ENCODE results near the gene DRG2. TPM values are rescaled to one million over a fixed set of nuclear protein-coding genes. Genes with fewer than 3 reads are reported as not detected.

Gene DRG2
- total RNA-seq, 2 donors from 2014 or later: 17.8 to 30.1 TPM

DNA sequence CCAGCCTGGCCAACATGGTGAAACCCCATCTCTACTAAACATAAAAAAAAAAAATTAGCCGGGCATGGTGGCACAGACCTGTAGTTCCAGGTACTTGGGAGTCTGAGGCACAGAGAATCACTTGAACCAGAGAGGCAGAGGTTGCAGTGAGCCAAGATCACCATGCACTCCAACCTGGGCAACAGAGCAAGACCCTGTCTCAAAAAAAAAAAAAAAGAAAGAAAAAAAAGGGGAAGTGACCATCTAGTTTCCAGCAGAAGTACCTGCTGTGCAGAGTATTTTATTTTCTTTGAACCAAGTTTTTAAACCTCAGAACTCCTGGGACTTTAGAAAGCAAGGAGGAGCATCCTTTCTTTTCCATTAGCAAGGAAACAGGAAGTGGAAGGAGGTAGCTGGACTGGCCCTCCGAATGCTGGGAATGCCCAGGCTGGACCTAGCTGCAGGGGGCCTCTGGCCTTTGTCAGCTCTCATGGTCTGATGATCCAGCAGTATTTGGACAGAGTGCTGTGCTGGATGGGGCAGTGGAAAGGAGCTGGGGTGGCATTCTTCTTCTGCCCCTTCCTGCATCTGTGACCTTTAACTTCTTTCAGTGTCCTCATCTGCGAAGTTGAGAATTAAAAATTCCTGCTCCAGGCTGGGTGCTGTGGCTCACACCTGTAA lies 41.9 kb upstream of the DRG2 start:
- H3K9me3 ChIP-seq: no peaks in the 10 kb centered on the region
- no peak for ATAC-seq
- H3K4me1 ChIP-seq: peaks cover 27% of the 10 kb centered on the region
- no peak overlapping the region for H3K27ac ChIP-seq
- no peak for DNase-seq
- no peak for TF ChIP-seq POLR2A (IDR thresholded peaks at IDR 0.05)
- TF ChIP-seq, protein P1, sequence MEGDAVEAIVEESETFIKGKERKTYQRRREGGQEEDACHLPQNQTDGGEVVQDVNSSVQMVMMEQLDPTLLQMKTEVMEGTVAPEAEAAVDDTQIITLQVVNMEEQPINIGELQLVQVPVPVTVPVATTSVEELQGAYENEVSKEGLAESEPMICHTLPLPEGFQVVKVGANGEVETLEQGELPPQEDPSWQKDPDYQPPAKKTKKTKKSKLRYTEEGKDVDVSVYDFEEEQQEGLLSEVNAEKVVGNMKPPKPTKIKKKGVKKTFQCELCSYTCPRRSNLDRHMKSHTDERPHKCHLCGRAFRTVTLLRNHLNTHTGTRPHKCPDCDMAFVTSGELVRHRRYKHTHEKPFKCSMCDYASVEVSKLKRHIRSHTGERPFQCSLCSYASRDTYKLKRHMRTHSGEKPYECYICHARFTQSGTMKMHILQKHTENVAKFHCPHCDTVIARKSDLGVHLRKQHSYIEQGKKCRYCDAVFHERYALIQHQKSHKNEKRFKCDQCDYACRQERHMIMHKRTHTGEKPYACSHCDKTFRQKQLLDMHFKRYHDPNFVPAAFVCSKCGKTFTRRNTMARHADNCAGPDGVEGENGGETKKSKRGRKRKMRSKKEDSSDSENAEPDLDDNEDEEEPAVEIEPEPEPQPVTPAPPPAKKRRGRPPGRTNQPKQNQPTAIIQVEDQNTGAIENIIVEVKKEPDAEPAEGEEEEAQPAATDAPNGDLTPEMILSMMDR (IDR thresholded peaks at IDR 0.05): no peak
- intact Hi-C loops (cut with DNase I): no loop called here
- H3K27me3 ChIP-seq: no peaks in the 10 kb centered on the region
- WGBS, 2 donors: 85 to 94% methylated on average over 3 of the region's 3 CpGs
- no peaks in the 10 kb centered on the region for H3K36me3 ChIP-seq (replicated peaks in 1 of 2; ENCODE audit: insufficient read depth in 1 of 2, low read depth in 2 of 2)
- no peak overlapping the region for H3K4me3 ChIP-seq

- no peaks in the 10 kb centered on the region for H3K27me3 ChIP-seq
- no peak for ATAC-seq
- intact Hi-C loops (cut with DNase I): no loop called here
- DNase-seq: no peak
- no peak overlapping the region for H3K4me3 ChIP-seq
- no peaks in the 10 kb centered on the region for H3K4me1 ChIP-seq
- H3K36me3 ChIP-seq (replicated peaks in 1 of 2; ENCODE audit: insufficient read depth in 1 of 2, low read depth in 2 of 2): peaks cover 0 to 8% of the 10 kb centered on the region in 2 donors
- no peak for TF ChIP-seq POLR2A (IDR thresholded peaks at IDR 0.05)
- WGBS, 2 donors: 95 to 98% methylated on average over 6 of the region's 6 CpGs
- no peak overlapping the region for H3K27ac ChIP-seq
- no peaks in the 10 kb centered on the region for H3K9me3 ChIP-seq
Measured at GRCh38 chr17:18055597-18055996, 32.2 kb upstream of the DRG2 start.

DNA sequence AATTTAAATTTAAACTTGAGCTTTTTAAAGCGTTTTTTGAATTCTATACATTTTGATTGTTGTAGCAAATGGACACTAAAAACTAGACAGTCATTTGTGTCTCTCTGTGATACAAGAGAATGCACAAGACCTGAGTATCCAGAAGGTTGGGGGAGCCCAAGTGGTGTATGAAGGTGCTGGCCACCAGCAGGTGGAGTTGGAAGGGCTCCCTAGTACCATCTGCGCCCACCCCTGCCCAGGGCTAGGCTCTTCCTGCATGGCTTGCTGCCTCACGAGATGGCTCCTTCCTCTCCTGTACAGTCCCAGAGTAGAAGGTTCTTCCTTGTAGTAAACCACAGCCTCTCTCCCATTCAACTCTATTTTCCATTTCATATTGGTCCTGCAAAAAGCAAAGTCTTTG lies 31.5 kb upstream of the DRG2 start:
- ATAC-seq (no peak), DNase-seq (no peak)
- WGBS, 2 donors: 85% methylated on average over 3 of the region's 3 CpGs
- Histone ChIP-seq H3K4me3 (no peak overlapping the region), H3K9me3 (no peaks in the 10 kb centered on the region), H3K27ac (no peak overlapping the region), H3K4me1 (no peaks in the 10 kb centered on the region), H3K36me3 (replicated peaks in 1 of 2; ENCODE audit: insufficient read depth in 1 of 2, low read depth in 2 of 2) (peaks cover 0 to 9% of the 10 kb centered on the region in 2 donors), H3K27me3 (no peaks in the 10 kb centered on the region)
- intact Hi-C loops (cut with DNase I): no loop called here
- TF ChIP-seq, protein P1 (IDR thresholded peaks at IDR 0.05): no peak
- no peak for TF ChIP-seq POLR2A (IDR thresholded peaks at IDR 0.05)

DNA sequence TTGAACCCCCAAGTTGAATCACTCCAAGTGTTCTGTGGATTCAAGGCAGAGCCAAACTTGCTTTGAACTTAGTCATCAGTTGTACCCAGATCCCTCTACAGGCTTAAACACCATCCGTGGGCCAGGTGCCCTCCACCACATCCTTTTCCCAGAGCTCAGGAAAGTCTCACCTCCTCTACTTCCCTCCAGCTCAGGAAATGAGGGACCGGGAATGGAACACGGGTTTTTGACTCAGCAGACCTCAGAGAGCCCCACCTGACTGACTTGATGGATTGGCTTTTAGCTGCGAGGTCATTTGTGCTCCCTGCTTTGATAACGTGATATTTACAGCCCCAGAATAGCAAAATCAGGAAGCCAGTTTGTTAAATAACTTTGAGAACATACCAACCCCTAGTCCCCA lies 28.5 kb upstream of the DRG2 start:
- WGBS, 2 donors: 64 to 80% methylated on average over 5 of the region's 5 CpGs

GRCh38 chr17:18064053-18064452 lies 23.7 kb upstream of the DRG2 start:
- intact Hi-C loops (cut with DNase I): no loop called here
- no peak for TF ChIP-seq POLR2A (IDR thresholded peaks at IDR 0.05)
- TF ChIP-seq, protein P1 (IDR thresholded peaks at IDR 0.05): no peak

More for the DNA sequence above, 28.5 kb upstream of the DRG2 start:
- DNase-seq: no peak
- H3K4me3 ChIP-seq: no peak overlapping the region
- intact Hi-C loops (cut with DNase I): no loop called here
- H3K36me3 ChIP-seq (replicated peaks in 1 of 2; ENCODE audit: insufficient read depth in 1 of 2, low read depth in 2 of 2): peaks cover 0 to 19% of the 10 kb centered on the region in 2 donors
- H3K27ac ChIP-seq: no peak overlapping the region
- H3K9me3 ChIP-seq: no peaks in the 10 kb centered on the region
- no peaks in the 10 kb centered on the region for H3K4me1 ChIP-seq
- no peak for ATAC-seq
- H3K27me3 ChIP-seq: no peaks in the 10 kb centered on the region
- TF ChIP-seq, protein P1 (IDR thresholded peaks at IDR 0.05): no peak
- no peak for TF ChIP-seq POLR2A (IDR thresholded peaks at IDR 0.05)

More at GRCh38 chr17:18064053-18064452, 23.7 kb upstream of the DRG2 start:
- no peaks in the 10 kb centered on the region for H3K9me3 ChIP-seq
- H3K27ac ChIP-seq: no peak overlapping the region
- ATAC-seq (no peak), DNase-seq (no peak)
- H3K4me3 ChIP-seq: no peak overlapping the region
- no peaks in the 10 kb centered on the region for H3K27me3 ChIP-seq
- 64 to 87% methylated on average over 2 of the region's 2 CpGs for WGBS, 2 donors
- H3K36me3 ChIP-seq (replicated peaks in 1 of 2; ENCODE audit: insufficient read depth in 1 of 2, low read depth in 2 of 2): peaks cover 0 to 15% of the 10 kb centered on the region in 2 donors
- H3K4me1 ChIP-seq: no peaks in the 10 kb centered on the region

All from body of pancreas (tissue), 4 donors.